ENCODE data around the gene GLS. TPM values are rescaled to one million over a fixed set of nuclear protein-coding genes. Genes with fewer than 3 reads are reported as not detected.
"Not testable (repeated sequence)": the region's sequence is repeated elsewhere in the genome, so short reads cannot be mapped to it uniquely, and the experiment has no call there.

Gene GLS
- polyA plus RNA-seq, 1 experiment: 206 TPM

DNA sequence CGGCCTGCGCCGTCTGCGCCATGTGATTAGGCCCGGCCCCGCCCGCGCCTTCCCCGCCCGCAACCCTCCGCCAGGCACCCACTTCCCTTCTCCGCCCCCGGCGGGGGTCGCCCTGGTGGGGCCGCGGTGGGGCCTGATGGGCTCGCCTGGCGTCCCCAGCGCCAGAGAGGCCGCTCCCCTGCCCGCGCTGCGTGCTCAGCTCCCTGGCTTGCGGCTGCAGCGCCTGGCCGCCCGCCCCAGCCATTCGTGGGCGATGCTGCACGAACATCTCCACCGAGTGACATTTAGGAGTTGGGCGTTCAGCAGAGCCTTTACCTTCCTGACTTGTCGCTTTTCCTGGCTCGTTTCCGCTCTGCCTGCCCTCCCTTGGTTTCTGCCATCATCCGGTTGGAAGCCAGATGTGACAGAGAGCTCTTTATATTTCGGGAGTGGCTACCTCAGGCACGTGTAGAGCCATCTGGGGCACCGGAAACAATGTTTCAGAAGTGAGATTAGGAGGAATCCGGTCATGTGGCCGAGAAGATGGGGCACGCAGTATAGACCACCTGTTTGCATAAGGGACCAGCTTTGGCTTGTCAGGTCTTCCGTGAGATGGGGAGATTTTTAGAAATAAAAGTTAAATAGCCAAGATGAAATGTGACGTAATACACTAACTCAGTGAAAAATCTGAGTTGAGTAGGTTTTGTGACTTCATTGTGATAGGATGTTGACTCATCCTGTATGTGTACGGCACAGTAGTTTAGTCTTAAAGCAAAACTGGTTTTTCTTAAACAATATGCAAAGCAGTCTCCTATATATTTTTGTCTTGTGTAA is 1.2 kb downstream of the GLS start:
- no peaks in the 10 kb centered on the region for H3K27me3 ChIP-seq (ENCODE audit: control insufficient read depth, insufficient read depth, low read length)
- no peak for DNase-seq (ENCODE audit: low read depth, low spot score)
- H3K27ac ChIP-seq (ENCODE audit: low read depth, low read length): peak overlapping the region; percentile 84
- H3K4me3 ChIP-seq (ENCODE audit: low read depth, low read length): peak overlapping the region; percentile 66
- CTCF ChIA-PET: interaction anchor here (2.0 kb wide), 1 partner anchor 32 kb away, joined by 10 read pairs; no protein-coding TSS in a partner anchor
- H3K9me3 ChIP-seq (ENCODE audit: control insufficient read depth, insufficient read depth, low read length): no peaks in the 10 kb centered on the region
- POLR2A ChIA-PET: interaction anchor here (0.6 to 3.7 kb wide), 17 partner anchors 11 to 194 kb away, joined by 3 to 45 read pairs (median 6); no protein-coding TSS in a partner anchor
- TF ChIP-seq, protein P1, sequence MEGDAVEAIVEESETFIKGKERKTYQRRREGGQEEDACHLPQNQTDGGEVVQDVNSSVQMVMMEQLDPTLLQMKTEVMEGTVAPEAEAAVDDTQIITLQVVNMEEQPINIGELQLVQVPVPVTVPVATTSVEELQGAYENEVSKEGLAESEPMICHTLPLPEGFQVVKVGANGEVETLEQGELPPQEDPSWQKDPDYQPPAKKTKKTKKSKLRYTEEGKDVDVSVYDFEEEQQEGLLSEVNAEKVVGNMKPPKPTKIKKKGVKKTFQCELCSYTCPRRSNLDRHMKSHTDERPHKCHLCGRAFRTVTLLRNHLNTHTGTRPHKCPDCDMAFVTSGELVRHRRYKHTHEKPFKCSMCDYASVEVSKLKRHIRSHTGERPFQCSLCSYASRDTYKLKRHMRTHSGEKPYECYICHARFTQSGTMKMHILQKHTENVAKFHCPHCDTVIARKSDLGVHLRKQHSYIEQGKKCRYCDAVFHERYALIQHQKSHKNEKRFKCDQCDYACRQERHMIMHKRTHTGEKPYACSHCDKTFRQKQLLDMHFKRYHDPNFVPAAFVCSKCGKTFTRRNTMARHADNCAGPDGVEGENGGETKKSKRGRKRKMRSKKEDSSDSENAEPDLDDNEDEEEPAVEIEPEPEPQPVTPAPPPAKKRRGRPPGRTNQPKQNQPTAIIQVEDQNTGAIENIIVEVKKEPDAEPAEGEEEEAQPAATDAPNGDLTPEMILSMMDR (IDR thresholded peaks at IDR 0.05; ENCODE audit: low read depth, low read length): no peak

DNA sequence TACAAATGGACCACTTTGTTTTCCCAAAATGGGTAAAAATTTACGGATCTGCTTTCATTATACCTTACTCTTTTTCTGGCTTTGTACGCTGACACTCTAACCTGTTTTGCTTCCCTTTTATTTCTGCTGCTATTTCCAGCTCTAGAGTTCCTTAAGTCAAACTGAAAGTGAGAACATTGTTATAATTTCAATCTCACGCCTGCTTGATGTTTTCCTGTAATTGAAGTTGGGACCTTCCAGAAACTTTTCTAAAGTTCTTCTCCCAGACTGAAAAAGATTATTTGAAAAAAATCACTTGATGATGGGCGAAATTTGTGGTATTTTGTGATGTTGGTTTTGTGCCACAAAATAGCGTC is 1.8 kb downstream of the GLS start:
- no peaks in the 10 kb centered on the region for H3K27me3 ChIP-seq (ENCODE audit: control insufficient read depth, insufficient read depth, low read length)
- ChIA-PET CTCF (interaction anchor here (2.0 kb wide), 1 partner anchor 32 kb away, joined by 10 read pairs; no protein-coding TSS in a partner anchor), POLR2A (interaction anchor here (0.5 to 3.7 kb wide), 13 partner anchors 11 to 220 kb away, joined by 3 to 45 read pairs (median 9); no protein-coding TSS in a partner anchor)
- H3K4me3 ChIP-seq (ENCODE audit: low read depth, low read length): peak overlapping the region; percentile 66
- TF ChIP-seq, protein P1 (IDR thresholded peaks at IDR 0.05; ENCODE audit: low read depth, low read length): no peak
- DNase-seq (ENCODE audit: low read depth, low spot score): no peak
- H3K27ac ChIP-seq (ENCODE audit: low read depth, low read length): no peak overlapping the region
- no peaks in the 10 kb centered on the region for H3K9me3 ChIP-seq (ENCODE audit: control insufficient read depth, insufficient read depth, low read length)

DNA sequence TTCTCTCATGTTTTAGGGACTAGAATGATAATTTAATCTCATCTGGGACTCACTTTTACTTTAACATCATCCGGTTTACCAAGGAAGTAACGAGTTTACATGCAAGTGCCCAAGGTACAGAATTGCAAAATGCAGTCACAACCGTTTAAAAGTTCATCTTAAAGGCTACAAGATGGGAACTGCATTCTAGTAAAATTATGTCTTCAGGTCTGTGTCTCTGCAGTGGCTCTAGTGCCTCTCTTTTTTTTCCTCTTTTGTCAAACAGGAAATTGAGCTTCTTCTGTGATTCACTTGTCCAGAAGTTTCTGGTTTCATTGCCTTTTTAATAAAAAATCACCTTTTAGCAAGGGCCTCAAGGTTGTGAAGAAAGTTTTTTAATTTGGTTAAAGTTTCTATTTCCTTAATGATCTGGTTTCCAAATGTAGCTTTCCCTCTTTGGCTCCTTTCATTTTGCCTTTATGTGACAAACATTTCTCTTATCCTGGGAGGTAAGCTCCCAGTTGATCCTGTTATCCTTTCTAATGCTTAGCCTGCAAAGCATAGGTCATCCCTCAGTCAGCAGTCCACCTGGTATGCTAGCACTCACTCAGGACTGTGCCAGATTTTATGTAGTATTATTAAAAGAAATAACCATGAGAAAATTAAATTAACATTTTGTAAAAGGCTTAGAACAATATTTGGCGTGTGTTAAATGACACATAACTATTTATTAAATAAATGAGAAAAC is 2.4 kb downstream of the GLS start:
- no peak for DNase-seq (ENCODE audit: low read depth, low spot score)
- Histone ChIP-seq H3K27me3 (ENCODE audit: control insufficient read depth, insufficient read depth, low read length) (no peaks in the 10 kb centered on the region), H3K27ac (ENCODE audit: low read depth, low read length) (no peak overlapping the region), H3K4me3 (ENCODE audit: low read depth, low read length) (peak overlapping the region; percentile 66), H3K9me3 (ENCODE audit: control insufficient read depth, insufficient read depth, low read length) (no peaks in the 10 kb centered on the region)
- TF ChIP-seq, protein P1 (IDR thresholded peaks at IDR 0.05; ENCODE audit: low read depth, low read length): no peak
- ChIA-PET POLR2A (interaction anchor here (0.5 to 3.7 kb wide), 6 partner anchors 10 to 220 kb away, joined by 3 to 45 read pairs (median 12); no protein-coding TSS in a partner anchor), CTCF (interaction anchor here (2.0 kb wide), 1 partner anchor 33 kb away, joined by 10 read pairs; no protein-coding TSS in a partner anchor)

DNA sequence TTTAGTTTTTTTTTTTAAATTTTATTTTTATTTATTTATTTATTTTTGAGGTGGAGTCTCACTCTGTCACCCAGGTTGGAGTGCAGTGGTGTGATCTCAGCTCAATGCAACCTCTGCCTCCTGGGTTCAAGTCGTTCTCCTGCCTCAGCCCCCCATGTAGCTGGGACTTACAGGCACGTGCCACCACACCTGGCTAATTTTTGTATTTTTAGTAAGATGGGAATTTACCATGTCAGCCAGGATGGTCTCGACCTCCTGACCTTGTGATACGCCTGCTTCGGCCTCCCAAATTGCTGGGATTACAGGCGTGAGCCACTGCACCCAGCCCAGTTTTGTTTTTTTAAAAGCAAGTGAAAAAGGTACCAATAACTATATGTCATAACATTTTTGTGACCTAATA is 5.2 kb downstream of the GLS start:
- H3K27me3 ChIP-seq (ENCODE audit: control insufficient read depth, insufficient read depth, low read length); DNase-seq (ENCODE audit: low read depth, low spot score); H3K27ac ChIP-seq (ENCODE audit: low read depth, low read length); POLR2A ChIA-PET; H3K9me3 ChIP-seq (ENCODE audit: control insufficient read depth, insufficient read depth, low read length); H3K4me3 ChIP-seq (ENCODE audit: low read depth, low read length): not testable (repeated sequence)
- CTCF ChIA-PET: interaction anchor here (4.1 kb wide), 1 partner anchor 35 kb away, joined by 25 read pairs; no protein-coding TSS in a partner anchor

DNA sequence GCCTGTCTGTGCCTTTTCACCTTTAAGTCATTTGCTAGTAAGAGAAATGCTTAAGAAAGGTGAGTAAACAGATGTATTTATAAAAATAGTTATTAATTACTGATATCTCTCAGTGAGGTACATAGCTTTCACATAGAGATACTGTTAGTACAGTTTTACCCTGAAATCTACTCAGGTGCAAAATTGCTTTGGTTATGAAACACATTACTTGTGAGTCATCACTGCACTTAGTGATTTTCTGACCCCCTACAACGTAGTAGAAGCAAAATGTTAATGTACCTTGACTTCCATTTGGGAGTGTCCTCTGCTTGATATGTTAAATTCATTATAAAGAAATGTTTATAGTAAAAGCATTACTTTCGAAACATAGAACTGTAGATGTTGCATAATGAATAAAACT is 6.5 kb downstream of the GLS start:
- Histone ChIP-seq H3K27ac (ENCODE audit: low read depth, low read length) (no peak overlapping the region), H3K4me3 (ENCODE audit: low read depth, low read length) (no peak overlapping the region), H3K27me3 (ENCODE audit: control insufficient read depth, insufficient read depth, low read length) (no peaks in the 10 kb centered on the region), H3K9me3 (ENCODE audit: control insufficient read depth, insufficient read depth, low read length) (no peaks in the 10 kb centered on the region)
- TF ChIP-seq, protein P1 (IDR thresholded peaks at IDR 0.05; ENCODE audit: low read depth, low read length): no peak
- CTCF ChIA-PET: interaction anchor here (4.1 kb wide), 1 partner anchor 37 kb away, joined by 25 read pairs; no protein-coding TSS in a partner anchor
- POLR2A ChIA-PET: interaction anchor here (1.8 kb wide), 1 partner anchor 28 kb away, joined by 6 read pairs; no protein-coding TSS in a partner anchor
- no peak for DNase-seq (ENCODE audit: low read depth, low spot score)
